NCI-H748 (cell line): ENCODE data around the gene SSU72.
"Not testable (repeated sequence)": the region's sequence is repeated elsewhere in the genome, so short reads cannot be mapped to it uniquely, and the experiment has no call there.

Experiments used
- DNase-seq: peaks from one replicate; lab custom pipeline; 2025; ENCODE audit not compliant: unreplicated experiment; lab: John Stamatoyannopoulos, UW

The SSU72 gene

DNA sequence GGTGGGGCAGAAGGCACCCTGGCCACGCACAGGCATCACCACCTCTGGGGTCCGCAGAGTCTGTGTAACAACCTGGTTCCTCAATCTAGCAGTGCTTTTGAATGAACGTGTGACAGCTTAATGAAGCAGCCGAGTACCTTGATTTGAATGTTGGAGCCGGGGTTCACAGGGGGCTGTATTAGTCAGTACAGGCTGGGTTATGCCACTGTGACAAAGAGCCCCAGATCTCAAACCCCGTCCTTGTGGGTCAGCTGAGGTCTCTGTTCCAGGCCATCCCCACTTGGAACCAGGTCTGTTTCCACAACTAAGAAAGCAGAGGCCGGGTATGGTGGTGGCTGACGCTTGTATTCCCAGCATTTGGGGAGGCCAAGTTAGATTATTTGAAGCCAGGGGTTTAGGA lies 44.7 kb downstream of the SSU72 start:
- no peak for DNase-seq

DNA sequence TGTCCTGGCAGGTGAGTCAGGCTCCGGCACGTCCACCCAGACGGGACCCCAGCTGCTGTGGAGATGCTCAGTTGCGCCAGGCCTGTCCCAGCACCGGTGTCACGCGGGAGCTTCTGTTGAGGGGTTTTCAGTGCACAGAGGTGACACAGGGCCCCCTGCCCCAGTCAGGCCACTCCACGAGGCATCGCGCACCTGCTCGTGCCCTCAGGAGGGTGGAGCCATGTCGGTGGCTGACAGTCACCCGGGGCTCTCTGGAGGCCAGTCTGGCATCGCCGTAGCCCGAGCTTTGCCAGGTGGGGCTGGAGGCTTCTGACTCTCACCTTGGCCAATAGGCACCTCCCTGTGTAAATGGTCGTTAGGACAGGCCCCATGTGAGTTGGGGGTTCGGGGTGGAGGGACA lies 45.3 kb downstream of the SSU72 start:
- DNase-seq, result no peak

DNA sequence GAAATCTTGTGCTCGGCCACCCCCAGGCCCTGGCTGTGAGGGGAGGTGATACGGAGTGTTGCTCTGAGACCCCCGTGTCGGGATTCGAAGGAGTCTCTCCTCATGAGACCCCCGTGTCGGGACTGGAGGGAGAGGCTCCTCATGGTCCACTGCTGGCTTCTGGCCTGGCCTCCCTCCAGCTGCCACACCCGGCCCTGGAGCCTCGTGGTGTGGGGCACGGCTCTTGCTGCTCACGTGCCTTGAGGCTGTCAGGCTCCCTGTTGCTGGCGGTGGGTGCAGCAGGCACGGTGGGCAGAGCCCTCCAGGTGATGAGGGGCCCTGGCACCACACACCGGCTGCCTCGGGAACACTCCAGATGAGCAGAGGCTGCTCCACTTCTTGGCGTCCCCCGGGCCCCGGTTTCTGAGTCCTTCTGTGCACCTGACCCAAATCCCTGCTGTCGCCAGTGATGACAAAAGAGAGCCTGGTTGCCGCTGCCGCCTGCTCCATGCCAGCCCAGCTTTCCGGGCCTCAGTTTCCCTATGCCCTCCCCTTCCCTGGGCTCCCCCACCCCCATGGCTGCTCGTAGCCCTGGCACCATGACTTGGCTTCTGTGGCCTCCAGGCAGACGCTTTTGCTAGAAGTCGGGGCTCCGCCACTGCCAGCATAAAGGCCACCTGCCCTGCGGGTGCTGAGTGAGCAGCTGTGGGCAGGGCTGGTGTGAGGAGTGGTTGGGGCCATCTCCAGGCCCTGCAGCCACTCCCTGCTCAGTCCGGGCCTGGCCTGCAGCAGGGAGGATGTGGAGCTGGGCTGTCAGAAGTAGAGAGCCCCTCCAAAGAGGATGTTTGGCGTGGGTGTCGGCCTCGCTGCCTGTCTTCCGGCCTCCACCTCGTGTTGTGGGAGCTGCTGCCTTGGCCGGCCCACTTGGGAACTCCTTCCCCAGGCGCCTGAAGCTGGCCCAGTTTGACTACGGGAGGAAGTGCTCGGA lies 46.1 kb downstream of the SSU72 start:
- no peak for DNase-seq

GRCh38 chr1:1527092-1527816 lies 47.4 kb downstream of the SSU72 start:
- DNase-seq, result no peak

DNA sequence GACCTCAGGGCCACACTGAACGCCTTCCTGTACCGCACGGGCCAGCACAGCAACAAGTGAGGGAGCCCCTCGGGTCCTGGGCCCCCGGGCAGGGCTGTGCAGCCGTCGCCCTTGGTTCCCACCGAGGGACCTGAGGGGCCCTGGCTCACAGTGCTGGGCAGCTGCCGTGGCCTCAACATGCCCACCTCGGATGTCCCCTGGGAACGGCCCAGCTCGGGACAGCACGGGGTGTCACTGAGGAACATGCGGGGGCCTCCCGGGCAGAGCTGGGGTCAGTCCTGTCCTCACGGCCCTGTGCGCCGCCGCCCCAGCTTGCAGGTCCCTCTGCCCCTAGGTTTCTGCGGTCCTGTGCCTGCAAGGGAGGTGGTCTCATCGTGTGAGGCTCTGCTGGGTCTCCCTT lies 48.2 kb downstream of the SSU72 start:
- not testable (repeated sequence) for DNase-seq

DNA sequence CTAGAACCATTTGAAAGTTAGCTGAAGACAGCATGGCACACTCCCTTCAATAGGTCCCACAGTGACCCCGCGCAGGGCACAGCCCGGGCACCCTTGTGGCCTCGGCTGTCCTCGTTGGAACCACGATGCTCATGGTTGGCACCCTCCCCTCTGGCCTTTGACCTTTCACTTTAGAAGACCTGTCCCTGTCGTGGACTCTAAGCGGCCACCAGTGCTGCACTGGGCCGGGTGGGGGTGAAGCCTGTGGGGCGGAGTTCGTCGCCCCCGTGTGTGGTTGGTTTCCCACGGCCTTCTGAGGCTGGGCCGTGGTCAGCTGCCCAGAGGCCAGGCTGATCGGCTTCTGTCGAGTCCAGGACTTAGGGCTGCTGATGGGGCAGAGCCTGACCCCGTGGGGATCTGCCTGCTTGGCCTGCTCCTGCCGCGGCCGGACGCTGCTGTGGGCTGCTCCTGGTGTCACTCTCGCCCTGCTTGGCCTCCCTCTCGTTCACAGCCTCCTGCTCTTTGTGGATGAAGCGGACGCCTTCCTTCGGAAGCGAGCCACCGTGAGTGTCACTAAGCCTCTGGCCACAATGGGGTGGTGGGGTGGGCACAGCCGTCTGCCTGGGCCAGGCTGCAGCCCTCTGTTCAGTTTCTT lies 49.8 kb downstream of the SSU72 start:
- not testable (repeated sequence) for DNase-seq

- not testable (repeated sequence) for DNase-seq
Measured at GRCh38 chr1:1523651-1524050, 51.0 kb downstream of the SSU72 start.

DNA sequence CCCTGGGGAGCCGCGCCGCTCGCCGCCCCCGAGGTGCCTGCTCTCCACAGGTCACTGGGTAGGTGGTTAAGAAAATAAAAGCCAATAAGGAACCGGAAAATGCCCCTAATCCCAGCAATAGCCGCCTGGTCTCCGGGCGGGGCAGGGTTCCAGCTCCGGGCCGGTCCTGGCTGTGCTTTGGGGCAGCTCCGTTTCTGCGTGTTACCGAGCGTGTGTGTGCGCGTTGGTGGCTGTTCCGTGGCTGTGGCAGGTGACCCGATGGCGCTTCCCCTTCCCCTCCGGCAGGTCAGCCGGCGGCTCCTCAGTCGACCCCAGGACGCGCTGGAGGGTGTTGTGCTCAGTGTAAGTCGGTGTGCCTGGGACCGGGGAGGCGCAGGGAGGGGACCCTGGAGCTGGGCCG lies 51.4 kb downstream of the SSU72 start:
- DNase-seq, result not testable (repeated sequence)

GRCh38 chr1:1522536-1522935 lies 52.1 kb downstream of the SSU72 start:
- not testable (repeated sequence) for DNase-seq

DNA sequence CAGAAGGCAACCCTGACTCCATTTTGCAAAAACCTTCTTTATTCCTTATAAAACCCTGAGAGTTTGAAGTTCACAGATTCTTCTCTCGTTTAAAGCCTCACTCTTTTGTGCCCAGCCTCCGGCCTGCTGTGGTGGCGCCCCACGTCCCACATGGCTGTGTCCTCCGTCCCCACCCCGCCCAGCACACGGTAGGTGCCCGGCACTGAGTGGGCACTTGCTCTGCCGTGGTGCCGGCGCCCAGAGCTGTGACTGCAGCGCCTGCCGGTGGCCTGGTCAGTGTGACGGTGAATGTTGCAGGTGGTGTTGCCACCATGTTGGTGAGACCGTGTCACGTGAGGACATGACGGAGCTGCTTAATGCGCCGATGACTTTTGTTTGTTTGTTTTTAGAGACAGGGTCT lies 53.3 kb downstream of the SSU72 start:
- DNase-seq, result no peak

GRCh38 chr1:1519805-1520505 lies 54.7 kb downstream of the SSU72 start:
- not testable (repeated sequence) for DNase-seq

- not testable (repeated sequence) for DNase-seq
Measured at GRCh38 chr1:1518621-1519007, 56.0 kb downstream of the SSU72 start.

DNA sequence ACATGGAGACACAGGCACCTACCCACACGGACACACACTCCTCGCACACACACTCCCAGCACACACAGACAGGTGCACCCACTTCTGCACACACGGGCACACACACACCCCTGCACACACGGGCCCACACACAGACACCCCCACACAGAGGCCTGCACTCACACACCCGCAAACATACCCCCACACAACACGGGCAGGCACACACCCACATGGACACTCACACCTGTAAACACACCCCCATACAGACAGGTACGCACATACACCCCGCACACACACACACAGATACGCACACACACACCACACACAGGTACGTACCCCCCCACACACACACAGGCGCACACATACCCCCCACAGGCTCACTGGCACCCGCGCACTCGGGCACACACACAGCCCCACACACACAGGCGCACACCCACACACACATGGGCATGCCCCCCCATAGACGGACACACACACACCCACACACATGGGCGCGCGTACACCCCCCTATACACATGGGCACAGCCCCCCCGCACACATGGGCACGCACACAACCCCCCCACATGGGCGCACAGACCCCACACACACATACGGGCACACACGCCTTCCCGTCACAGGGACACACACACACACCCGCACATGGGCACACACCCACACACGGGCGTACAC lies 56.6 kb downstream of the SSU72 start:
- no peak for DNase-seq

DNA sequence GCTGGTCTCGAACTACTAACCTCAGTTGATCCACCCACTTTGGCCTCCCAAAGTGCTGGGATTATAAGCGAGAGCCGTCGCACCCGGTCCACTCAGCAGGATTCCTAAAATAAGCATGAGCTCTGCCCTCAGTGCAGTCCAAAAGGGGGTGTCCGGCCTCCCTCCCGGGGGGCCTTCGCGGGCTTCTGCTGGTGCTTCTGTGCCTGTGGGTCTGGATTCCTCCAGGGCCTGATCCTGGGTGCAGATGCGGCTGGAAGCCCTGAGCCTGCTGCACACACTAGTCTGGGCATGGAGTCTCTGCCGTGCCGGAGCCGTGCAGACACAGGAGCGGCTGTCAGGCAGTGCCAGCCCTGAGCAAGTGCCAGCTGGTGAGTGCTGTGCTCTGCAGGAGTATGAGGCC lies 57.7 kb downstream of the SSU72 start:
- DNase-seq, result not testable (repeated sequence)

- DNase-seq, result not testable (repeated sequence)
Measured at GRCh38 chr1:1514376-1514775, 60.3 kb downstream of the SSU72 start.

DNA sequence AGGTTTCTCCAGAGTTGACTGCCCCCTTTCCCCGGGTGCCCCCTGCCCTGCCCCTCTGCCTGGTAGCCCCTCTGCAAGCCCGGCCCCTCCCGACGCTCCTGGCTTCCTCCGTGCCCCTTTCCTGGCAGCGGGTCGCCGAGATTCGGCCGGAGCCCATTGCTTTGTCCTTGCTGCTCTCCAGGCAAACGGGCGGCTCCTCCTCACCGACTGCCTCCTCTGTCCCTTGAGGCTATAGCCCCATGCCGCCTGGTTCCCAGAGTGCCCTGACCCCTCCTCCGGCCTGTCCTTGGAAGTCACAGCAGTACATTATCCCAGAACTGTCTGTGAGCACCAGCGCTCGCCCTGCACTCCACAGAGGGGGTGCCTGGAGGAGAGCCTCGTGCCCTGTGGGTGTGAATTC lies 61.0 kb downstream of the SSU72 start:
- not testable (repeated sequence) for DNase-seq

DNA sequence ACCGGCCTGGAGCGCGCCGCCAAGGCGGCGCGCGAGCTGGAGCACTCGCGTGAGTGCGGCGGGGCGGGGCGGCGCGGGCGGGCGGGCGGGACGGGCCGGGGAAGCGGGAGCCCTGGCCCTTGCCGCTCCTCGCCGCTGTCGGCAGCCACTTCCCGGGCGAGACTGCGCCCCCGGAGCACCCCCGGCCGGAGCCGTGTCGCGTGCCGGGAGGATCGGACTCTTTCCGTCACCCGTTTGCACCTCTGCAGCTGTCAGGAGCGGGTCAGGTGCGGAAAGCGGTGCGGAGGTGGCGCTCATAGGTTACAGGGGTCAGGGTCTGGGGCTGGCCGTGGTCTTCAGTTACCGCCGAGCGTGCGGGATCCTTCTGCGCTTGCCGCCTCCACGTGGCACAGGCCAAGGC lies 62.2 kb downstream of the SSU72 start:
- not testable (repeated sequence) for DNase-seq

- DNase-seq, result peak; percentile 97
Measured at GRCh38 chr1:1511533-1512285, 63.0 kb downstream of the SSU72 start, which contains the start of gene ATAD3A. TSS of gene ATAD3A (plus strand) at chr1:1512162. CDS start at chr1:1512269, 107 bp downstream.

DNA sequence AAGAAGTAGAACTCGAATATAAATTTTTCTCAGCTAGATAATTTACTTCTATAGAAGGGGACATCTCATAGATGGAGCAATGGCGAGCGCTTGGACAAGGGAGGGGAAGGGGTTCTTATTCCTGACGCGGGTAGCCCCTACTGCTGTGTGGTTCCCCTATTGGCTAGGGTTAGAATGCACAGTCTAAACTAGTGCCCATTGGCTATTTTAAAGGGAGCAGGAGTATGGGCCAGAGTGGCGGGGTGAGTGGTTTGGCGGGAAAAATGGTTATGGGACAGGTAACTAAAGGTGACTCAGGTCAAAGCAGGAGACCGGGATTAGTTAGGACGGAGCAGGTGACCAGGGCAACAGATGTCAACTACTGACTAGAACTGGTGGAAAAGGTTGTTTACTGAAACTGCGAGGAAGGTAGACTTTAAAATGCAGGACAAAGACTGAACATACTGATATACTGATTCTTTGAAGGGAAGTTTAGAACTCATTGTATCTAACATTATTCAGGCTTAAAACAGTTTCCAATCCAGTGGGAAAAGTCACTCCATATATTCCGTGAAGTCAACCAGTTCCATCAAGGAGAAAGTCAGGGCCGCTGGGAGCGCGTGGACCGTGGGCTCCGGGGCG lies 63.6 kb downstream of the SSU72 start:
- peak; percentile 77 for DNase-seq
